ENCODE data around the gene KNG1.

Gene KNG1

DNA sequence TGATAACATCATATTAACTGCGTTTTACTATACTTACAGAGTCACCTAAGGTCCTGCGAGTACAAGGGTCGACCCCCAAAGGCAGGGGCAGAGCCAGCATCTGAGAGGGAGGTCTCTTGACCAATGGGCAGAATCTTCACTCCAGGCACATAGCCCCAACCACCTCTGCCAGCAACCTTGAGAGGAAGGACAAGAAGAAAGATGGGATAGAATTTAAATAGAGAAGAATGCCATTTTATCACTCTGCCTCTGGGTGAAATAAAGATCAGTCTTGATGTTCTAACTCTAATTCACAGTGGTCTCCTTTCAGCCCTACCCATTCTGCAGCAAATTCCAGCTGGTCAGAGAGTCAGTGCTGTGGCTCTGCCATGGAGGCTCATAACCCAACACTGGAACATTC, 26.5 kb downstream of the KNG1 start:
- Histone ChIP-seq H3K9me3 (ENCODE audit: insufficient read depth, low read length) (no peaks in the 10 kb centered on the region), H3K27ac (ENCODE audit: low read length) (no peak overlapping the region), H3K27me3 (ENCODE audit: low read depth, low read length) (0 out of 2 replicates have a peak, but pooled peaks cover 5% of the 10 kb centered on the region), H3K4me1 (ENCODE audit: low read length) (no peaks in the 10 kb centered on the region), H3K79me2 (ENCODE audit: low read length) (no peaks in the 10 kb centered on the region), H2AFZ (ENCODE audit: low read depth, low read length) (no peak overlapping the region), H3K4me2 (ENCODE audit: low read length) (no peak overlapping the region), H4K20me1 (ENCODE audit: insufficient read depth, low read length) (no peaks in the 10 kb centered on the region), H3K4me3 (ENCODE audit: low read length) (no peak overlapping the region), H3K9ac (ENCODE audit: low read length) (no peak overlapping the region), H3K36me3 (replicated peaks; ENCODE audit: low read depth, low read length) (no peaks in the 10 kb centered on the region)
- TF ChIP-seq, protein P1, sequence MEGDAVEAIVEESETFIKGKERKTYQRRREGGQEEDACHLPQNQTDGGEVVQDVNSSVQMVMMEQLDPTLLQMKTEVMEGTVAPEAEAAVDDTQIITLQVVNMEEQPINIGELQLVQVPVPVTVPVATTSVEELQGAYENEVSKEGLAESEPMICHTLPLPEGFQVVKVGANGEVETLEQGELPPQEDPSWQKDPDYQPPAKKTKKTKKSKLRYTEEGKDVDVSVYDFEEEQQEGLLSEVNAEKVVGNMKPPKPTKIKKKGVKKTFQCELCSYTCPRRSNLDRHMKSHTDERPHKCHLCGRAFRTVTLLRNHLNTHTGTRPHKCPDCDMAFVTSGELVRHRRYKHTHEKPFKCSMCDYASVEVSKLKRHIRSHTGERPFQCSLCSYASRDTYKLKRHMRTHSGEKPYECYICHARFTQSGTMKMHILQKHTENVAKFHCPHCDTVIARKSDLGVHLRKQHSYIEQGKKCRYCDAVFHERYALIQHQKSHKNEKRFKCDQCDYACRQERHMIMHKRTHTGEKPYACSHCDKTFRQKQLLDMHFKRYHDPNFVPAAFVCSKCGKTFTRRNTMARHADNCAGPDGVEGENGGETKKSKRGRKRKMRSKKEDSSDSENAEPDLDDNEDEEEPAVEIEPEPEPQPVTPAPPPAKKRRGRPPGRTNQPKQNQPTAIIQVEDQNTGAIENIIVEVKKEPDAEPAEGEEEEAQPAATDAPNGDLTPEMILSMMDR (IDR thresholded peaks at IDR 0.05; ENCODE audit: low read depth, low read length), result no peak
- no peak for TF ChIP-seq EZH2phosphoT487 (IDR thresholded peaks at IDR 0.05; ENCODE audit: low read depth)

DNA sequence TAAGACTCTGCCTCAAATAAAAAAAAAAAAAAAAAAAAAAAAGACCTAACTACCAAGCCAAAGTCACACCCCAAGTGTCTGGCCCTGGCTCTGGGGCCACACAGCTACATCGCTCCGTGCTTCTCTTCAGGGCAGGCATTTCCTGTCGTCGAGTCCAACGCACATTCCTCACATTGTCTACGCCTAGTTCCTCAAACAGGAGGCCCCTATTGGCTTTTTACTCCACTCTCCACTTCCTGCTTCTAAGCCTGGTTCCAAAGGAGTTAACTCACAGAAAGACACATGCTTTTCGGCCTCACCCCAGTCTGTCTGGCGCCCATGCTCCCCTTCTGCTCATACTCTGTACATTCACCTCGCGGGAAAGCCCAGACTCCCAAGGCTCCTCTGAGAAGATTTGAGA, 28.8 kb downstream of the KNG1 start:
- no peaks in the 10 kb centered on the region for H3K36me3 ChIP-seq (replicated peaks; ENCODE audit: low read depth, low read length)
- H3K4me1 ChIP-seq (ENCODE audit: low read length), result no peaks in the 10 kb centered on the region
- H3K9me3 ChIP-seq (ENCODE audit: insufficient read depth, low read length), result no peaks in the 10 kb centered on the region
- H3K4me3 ChIP-seq (ENCODE audit: low read length), result no peak overlapping the region
- no peak for TF ChIP-seq EZH2phosphoT487 (IDR thresholded peaks at IDR 0.05; ENCODE audit: low read depth)
- TF ChIP-seq, protein P1 (IDR thresholded peaks at IDR 0.05; ENCODE audit: low read depth, low read length), result no peak
- no peak overlapping the region for H3K27ac ChIP-seq (ENCODE audit: low read length)
- H2AFZ ChIP-seq (ENCODE audit: low read depth, low read length), result no peak overlapping the region
- H4K20me1 ChIP-seq (ENCODE audit: insufficient read depth, low read length), result no peaks in the 10 kb centered on the region
- no peak overlapping the region for H3K4me2 ChIP-seq (ENCODE audit: low read length)
- no peak overlapping the region for H3K9ac ChIP-seq (ENCODE audit: low read length)
- no peaks in the 10 kb centered on the region for H3K79me2 ChIP-seq (ENCODE audit: low read length)
- H3K27me3 ChIP-seq (ENCODE audit: low read depth, low read length), result 0 out of 2 replicates have a peak, but pooled peaks cover 5% of the 10 kb centered on the region

DNA sequence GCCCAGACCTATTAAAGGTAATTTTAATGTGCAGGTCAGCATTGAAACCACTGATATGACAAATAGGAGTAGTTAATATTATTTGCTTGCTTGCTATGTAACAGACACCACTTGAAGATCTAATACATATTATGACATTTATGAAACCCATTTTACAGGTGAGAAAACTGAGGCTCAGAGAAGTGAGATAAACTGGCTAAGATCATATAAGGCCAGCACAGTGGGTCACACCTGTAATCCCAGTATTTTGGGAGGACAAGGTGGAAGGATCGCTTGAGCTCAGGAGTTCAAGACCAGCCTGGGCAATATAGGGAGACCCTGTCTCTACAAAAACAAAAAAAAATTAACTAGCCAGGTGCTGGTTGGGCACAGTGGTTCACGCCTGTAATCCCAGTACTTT, 33.2 kb downstream of the KNG1 start:
- H3K79me2 ChIP-seq (ENCODE audit: low read length), result no peaks in the 10 kb centered on the region
- H3K27me3 ChIP-seq (ENCODE audit: low read depth, low read length), result no peaks in the 10 kb centered on the region
- no peak overlapping the region for H2AFZ ChIP-seq (ENCODE audit: low read depth, low read length)
- TF ChIP-seq, protein P1 (IDR thresholded peaks at IDR 0.05; ENCODE audit: low read depth, low read length), result no peak
- TF ChIP-seq EZH2phosphoT487 (IDR thresholded peaks at IDR 0.05; ENCODE audit: low read depth), result no peak
- no peak overlapping the region for H3K9ac ChIP-seq (ENCODE audit: low read length)
- H3K4me2 ChIP-seq (ENCODE audit: low read length), result no peak overlapping the region
- H3K36me3 ChIP-seq (replicated peaks; ENCODE audit: low read depth, low read length), result no peaks in the 10 kb centered on the region
- H3K4me3 ChIP-seq (ENCODE audit: low read length), result no peak overlapping the region
- H3K9me3 ChIP-seq (ENCODE audit: insufficient read depth, low read length), result no peaks in the 10 kb centered on the region
- H4K20me1 ChIP-seq (ENCODE audit: insufficient read depth, low read length), result no peaks in the 10 kb centered on the region
- no peak overlapping the region for H3K27ac ChIP-seq (ENCODE audit: low read length)
- peaks cover 4% of the 10 kb centered on the region; the same call in 1 of the 2 replicates for H3K4me1 ChIP-seq (ENCODE audit: low read length)

DNA sequence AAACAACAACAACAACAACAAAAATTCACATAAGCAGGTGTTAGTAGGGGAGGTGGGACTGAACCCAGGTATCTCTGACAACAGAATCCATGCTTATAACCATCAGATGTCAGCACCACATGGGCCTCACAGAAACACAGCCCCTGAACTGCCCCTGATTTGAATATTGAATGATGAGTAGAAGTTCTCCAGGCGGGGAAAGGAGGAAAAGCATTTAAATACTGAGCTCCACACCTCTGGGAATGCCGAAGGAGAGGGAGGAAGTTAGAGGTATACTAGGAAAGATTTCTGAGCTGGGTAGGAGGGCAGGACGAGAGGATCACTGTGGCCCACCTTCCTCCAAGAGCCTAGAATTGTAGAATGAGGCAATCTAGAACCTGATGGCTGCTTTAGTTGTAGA, 34.3 kb downstream of the KNG1 start:
- H3K27ac ChIP-seq (ENCODE audit: low read length), result no peak overlapping the region
- no peaks in the 10 kb centered on the region for H3K36me3 ChIP-seq (replicated peaks; ENCODE audit: low read depth, low read length)
- no peaks in the 10 kb centered on the region for H3K9me3 ChIP-seq (ENCODE audit: insufficient read depth, low read length)
- no peaks in the 10 kb centered on the region for H4K20me1 ChIP-seq (ENCODE audit: insufficient read depth, low read length)
- TF ChIP-seq EZH2phosphoT487 (IDR thresholded peaks at IDR 0.05; ENCODE audit: low read depth), result no peak
- TF ChIP-seq, protein P1 (IDR thresholded peaks at IDR 0.05; ENCODE audit: low read depth, low read length), result no peak
- H3K79me2 ChIP-seq (ENCODE audit: low read length), result no peaks in the 10 kb centered on the region
- H3K9ac ChIP-seq (ENCODE audit: low read length), result no peak overlapping the region
- H3K27me3 ChIP-seq (ENCODE audit: low read depth, low read length), result no peaks in the 10 kb centered on the region
- no peak overlapping the region for H3K4me2 ChIP-seq (ENCODE audit: low read length)
- H3K4me1 ChIP-seq (ENCODE audit: low read length), result peaks cover 4% of the 10 kb centered on the region; the same call in 1 of the 2 replicates
- no peak overlapping the region for H3K4me3 ChIP-seq (ENCODE audit: low read length)
- no peak overlapping the region for H2AFZ ChIP-seq (ENCODE audit: low read depth, low read length)
